ENCODE measurements around the gene USP49.

USP49 gene

GRCh38 chr6:41779336-41779735, 115.8 kb downstream of the USP49 start:
- TF ChIP-seq CTCF (IDR thresholded peaks at IDR 0.05; ENCODE audit: insufficient read depth, low read length, poor library complexity, severe bottlenecking) (no peak), EZH2phosphoT487 (conservative IDR thresholded peaks at IDR 0.05; ENCODE audit: low read length) (no peak)
- Histone ChIP-seq H3K27ac (ENCODE audit: low read depth, low read length) (no peak overlapping the region), H2AFZ (ENCODE audit: low read depth, low read length, severe bottlenecking) (peak overlapping the region; percentile 18), H3K9ac (ENCODE audit: low read length) (peak overlapping the region; percentile 68), H3F3A (ENCODE audit: insufficient read depth) (peaks cover 18% of the 10 kb centered on the region), H3K36me3 (ENCODE audit: low read length) (no peaks in the 10 kb centered on the region), H3K9me3 (ENCODE audit: insufficient read depth, low read length) (no peaks in the 10 kb centered on the region), H4K20me1 (ENCODE audit: low read depth, low read length) (no peaks in the 10 kb centered on the region), H3K27me3 (ENCODE audit: low read length) (no peaks in the 10 kb centered on the region), H3K4me3 (ENCODE audit: insufficient read depth, low read length, poor library complexity, severe bottlenecking) (peak overlapping the region; percentile 80), H3K4me2 (ENCODE audit: low read depth, low read length, poor library complexity, severe bottlenecking) (peak overlapping the region; percentile 86), H3K9me2 (replicated peaks; ENCODE audit: insufficient read depth, low read length) (no peaks in the 10 kb centered on the region), H3K79me2 (ENCODE audit: insufficient read depth, low read length) (no peaks in the 10 kb centered on the region)

- H3K4me3 ChIP-seq (ENCODE audit: insufficient read depth, low read length, poor library complexity, severe bottlenecking) = peak overlapping the region; percentile 80
These were observed 116.3 kb downstream of the USP49 start for GRCh38 chr6:41778895-41779294.

GRCh38 chr6:41777551-41778285, 117.5 kb downstream of the USP49 start:
- no peak for TF ChIP-seq EZH2phosphoT487 (conservative IDR thresholded peaks at IDR 0.05; ENCODE audit: low read length)
- TF ChIP-seq CTCF (IDR thresholded peaks at IDR 0.05; ENCODE audit: insufficient read depth, low read length, poor library complexity, severe bottlenecking) = no peak
- Histone ChIP-seq H4K20me1 (ENCODE audit: low read depth, low read length) (no peaks in the 10 kb centered on the region), H3K27ac (ENCODE audit: low read depth, low read length) (no peak overlapping the region), H3K9me2 (replicated peaks; ENCODE audit: insufficient read depth, low read length) (no peaks in the 10 kb centered on the region), H3K4me3 (ENCODE audit: insufficient read depth, low read length, poor library complexity, severe bottlenecking) (no peak overlapping the region), H3K27me3 (ENCODE audit: low read length) (no peaks in the 10 kb centered on the region), H3K36me3 (ENCODE audit: low read length) (no peaks in the 10 kb centered on the region), H3F3A (ENCODE audit: insufficient read depth) (peaks cover 18% of the 10 kb centered on the region), H2AFZ (ENCODE audit: low read depth, low read length, severe bottlenecking) (no peak overlapping the region), H3K9me3 (ENCODE audit: insufficient read depth, low read length) (no peaks in the 10 kb centered on the region), H3K4me2 (ENCODE audit: low read depth, low read length, poor library complexity, severe bottlenecking) (no peak overlapping the region), H3K9ac (ENCODE audit: low read length) (no peak overlapping the region), H3K79me2 (ENCODE audit: insufficient read depth, low read length) (no peaks in the 10 kb centered on the region)

More at GRCh38 chr6:41778895-41779294, 116.3 kb downstream of the USP49 start:
- Histone ChIP-seq H2AFZ (ENCODE audit: low read depth, low read length, severe bottlenecking) (peak overlapping the region; percentile 18), H3K27me3 (ENCODE audit: low read length) (no peaks in the 10 kb centered on the region), H3K9ac (ENCODE audit: low read length) (peak overlapping the region; percentile 68), H3K79me2 (ENCODE audit: insufficient read depth, low read length) (no peaks in the 10 kb centered on the region), H3K36me3 (ENCODE audit: low read length) (no peaks in the 10 kb centered on the region), H3K4me2 (ENCODE audit: low read depth, low read length, poor library complexity, severe bottlenecking) (peak overlapping the region; percentile 86), H4K20me1 (ENCODE audit: low read depth, low read length) (no peaks in the 10 kb centered on the region), H3F3A (ENCODE audit: insufficient read depth) (peaks cover 18% of the 10 kb centered on the region), H3K27ac (ENCODE audit: low read depth, low read length) (no peak overlapping the region), H3K9me2 (replicated peaks; ENCODE audit: insufficient read depth, low read length) (no peaks in the 10 kb centered on the region), H3K9me3 (ENCODE audit: insufficient read depth, low read length) (no peaks in the 10 kb centered on the region)
- TF ChIP-seq EZH2phosphoT487 (conservative IDR thresholded peaks at IDR 0.05; ENCODE audit: low read length) (no peak), CTCF (IDR thresholded peaks at IDR 0.05; ENCODE audit: insufficient read depth, low read length, poor library complexity, severe bottlenecking) (no peak)

Data from SU-DHL-6 (cell line).